ENCODE data around the gene CFAP299. TPM values are rescaled to one million over a fixed set of nuclear protein-coding genes. Genes with fewer than 3 reads are reported as not detected.
A peak's percentile ranks its signal among the peaks of the same experiment; 100 is the strongest.

Gene CFAP299
- total RNA-seq, 1 donor from 2014 or later: not detected

DNA sequence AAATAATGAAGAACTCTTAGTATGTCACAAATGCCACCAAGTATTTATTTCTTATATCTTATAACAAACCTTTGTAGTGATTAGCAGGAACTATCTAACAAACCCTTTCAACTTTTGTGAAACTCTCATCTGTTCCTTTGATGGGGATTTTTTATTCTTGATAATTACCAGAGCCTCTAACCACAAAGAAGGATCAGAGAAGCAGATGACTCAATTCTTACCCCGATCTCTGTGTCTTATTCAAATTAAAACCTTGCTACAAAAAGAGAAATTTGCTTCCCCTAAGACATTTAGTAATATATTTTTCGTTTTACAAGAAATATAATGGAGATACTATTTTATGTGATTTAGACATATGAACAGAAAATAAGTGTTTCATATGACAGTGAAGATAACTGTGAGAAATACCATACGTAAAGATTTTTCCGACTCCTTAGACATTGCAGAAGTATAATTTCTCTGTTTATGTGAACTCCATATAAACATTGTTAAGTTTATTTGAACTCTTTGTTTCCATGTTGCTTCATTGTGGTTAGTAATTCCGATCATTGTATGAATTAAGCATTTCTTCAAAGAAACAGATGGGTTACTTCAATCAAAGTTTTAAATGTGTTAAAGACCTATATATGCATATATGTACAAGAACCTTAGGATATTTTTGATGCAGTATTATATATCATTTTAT is 205.4 kb downstream of the CFAP299 start:
- Histone ChIP-seq H3K4me2 (ENCODE audit: low read length) (no peak overlapping the region), H3K4me3 (ENCODE audit: insufficient read depth, low read depth, low read length) (no peak overlapping the region), H3K27ac (ENCODE audit: low read depth, low read length) (no peak overlapping the region), H3K36me3 (ENCODE audit: insufficient read depth, low read length) (no peaks in the 10 kb centered on the region), H3K9ac (ENCODE audit: low read length) (no peak overlapping the region), H3K27me3 (ENCODE audit: insufficient read depth, low read length) (no peaks in the 10 kb centered on the region), H3K9me3 (ENCODE audit: insufficient read depth, low read depth, low read length) (no peaks in the 10 kb centered on the region), H3K79me2 (ENCODE audit: insufficient read depth, low read length) (no peaks in the 10 kb centered on the region), H2AFZ (ENCODE audit: low read depth, low read length) (no peak overlapping the region), H3K4me1 (ENCODE audit: insufficient read depth, low read length) (no peaks in the 10 kb centered on the region), H4K20me1 (ENCODE audit: insufficient read depth, low read length) (no peaks in the 10 kb centered on the region)
- Mint-ChIP-seq H3K4me3 (ENCODE audit: unreplicated experiment) (no peak overlapping the region), H3K36me3 (ENCODE audit: low read depth, unreplicated experiment) (no peaks in the 10 kb centered on the region), H3K4me1 (ENCODE audit: low read depth, unreplicated experiment) (no peaks in the 10 kb centered on the region), H3K27ac (ENCODE audit: unreplicated experiment) (no peak overlapping the region), H3K27me3 (ENCODE audit: low read depth, unreplicated experiment) (no peaks in the 10 kb centered on the region), H3K9me3 (ENCODE audit: unreplicated experiment) (no peaks in the 10 kb centered on the region)
- TF ChIP-seq CTCF (IDR thresholded peaks at IDR 0.05; ENCODE audit: insufficient read depth, low read depth, low read length) (no peak), EZH2 (IDR thresholded peaks at IDR 0.05; ENCODE audit: insufficient read depth, low read length) (no peak)
- DNase-seq (ENCODE audit: low read depth) (peak; percentile 3), FAIRE-seq (no peak)

- H3K27ac Mint-ChIP-seq (ENCODE audit: unreplicated experiment): no peak overlapping the region
Measured at GRCh38 chr4:80542747-80543146, 207.2 kb downstream of the CFAP299 start.

More at GRCh38 chr4:80542747-80543146, 207.2 kb downstream of the CFAP299 start:
- no peak for TF ChIP-seq CTCF (IDR thresholded peaks at IDR 0.05; ENCODE audit: insufficient read depth, low read depth, low read length)
- TF ChIP-seq EZH2 (IDR thresholded peaks at IDR 0.05; ENCODE audit: insufficient read depth, low read length): no peak
- DNase-seq (ENCODE audit: low read depth) (no peak), FAIRE-seq (no peak)
- Histone ChIP-seq H3K9me3 (ENCODE audit: insufficient read depth, low read depth, low read length) (no peaks in the 10 kb centered on the region), H3K27ac (ENCODE audit: low read depth, low read length) (no peak overlapping the region), H3K36me3 (ENCODE audit: insufficient read depth, low read length) (no peaks in the 10 kb centered on the region), H3K4me3 (ENCODE audit: insufficient read depth, low read depth, low read length) (no peak overlapping the region), H4K20me1 (ENCODE audit: insufficient read depth, low read length) (no peaks in the 10 kb centered on the region), H3K79me2 (ENCODE audit: insufficient read depth, low read length) (no peaks in the 10 kb centered on the region), H3K9ac (ENCODE audit: low read length) (no peak overlapping the region), H3K4me1 (ENCODE audit: insufficient read depth, low read length) (no peaks in the 10 kb centered on the region), H3K4me2 (ENCODE audit: low read length) (no peak overlapping the region), H3K27me3 (ENCODE audit: insufficient read depth, low read length) (no peaks in the 10 kb centered on the region), H2AFZ (ENCODE audit: low read depth, low read length) (no peak overlapping the region)
- Mint-ChIP-seq H3K4me1 (ENCODE audit: low read depth, unreplicated experiment) (no peaks in the 10 kb centered on the region), H3K36me3 (ENCODE audit: low read depth, unreplicated experiment) (no peaks in the 10 kb centered on the region), H3K4me3 (ENCODE audit: unreplicated experiment) (no peak overlapping the region), H3K27me3 (ENCODE audit: low read depth, unreplicated experiment) (no peaks in the 10 kb centered on the region), H3K9me3 (ENCODE audit: unreplicated experiment) (no peaks in the 10 kb centered on the region)
